ENCODE data around the gene KRTAP2-2.

The KRTAP2-2 gene

DNA sequence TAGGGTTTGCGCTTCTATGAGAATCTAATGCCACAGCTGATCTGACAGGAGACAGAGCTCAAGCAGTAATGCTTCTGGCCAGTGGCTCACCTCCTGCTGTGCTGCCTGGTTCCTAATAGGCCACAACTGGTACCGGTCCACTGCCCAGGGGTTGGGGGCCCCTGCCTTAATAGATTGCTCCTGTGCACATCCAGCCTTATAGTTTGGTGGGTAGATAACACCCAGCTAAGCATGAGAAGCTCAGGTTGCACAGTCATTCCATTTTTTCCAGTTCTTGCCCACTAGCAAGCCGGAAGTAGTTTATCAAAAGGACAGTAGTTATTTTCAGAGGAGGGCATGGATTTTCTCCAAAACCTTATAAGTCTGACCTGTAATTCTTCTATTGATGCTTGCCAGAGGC, 35.6 kb downstream of the KRTAP2-2 start:
- Histone ChIP-seq H3K27ac (no peak overlapping the region), H3K4me3 (ENCODE audit: low read depth, low read length) (no peak overlapping the region), H3K36me3 (no peaks in the 10 kb centered on the region), H3K9me3 (ENCODE audit: severe bottlenecking) (peaks cover 3% of the 10 kb centered on the region), H3K27me3 (ENCODE audit: insufficient read depth, low read depth, severe bottlenecking) (no peaks in the 10 kb centered on the region)
- TF ChIP-seq, protein P1, sequence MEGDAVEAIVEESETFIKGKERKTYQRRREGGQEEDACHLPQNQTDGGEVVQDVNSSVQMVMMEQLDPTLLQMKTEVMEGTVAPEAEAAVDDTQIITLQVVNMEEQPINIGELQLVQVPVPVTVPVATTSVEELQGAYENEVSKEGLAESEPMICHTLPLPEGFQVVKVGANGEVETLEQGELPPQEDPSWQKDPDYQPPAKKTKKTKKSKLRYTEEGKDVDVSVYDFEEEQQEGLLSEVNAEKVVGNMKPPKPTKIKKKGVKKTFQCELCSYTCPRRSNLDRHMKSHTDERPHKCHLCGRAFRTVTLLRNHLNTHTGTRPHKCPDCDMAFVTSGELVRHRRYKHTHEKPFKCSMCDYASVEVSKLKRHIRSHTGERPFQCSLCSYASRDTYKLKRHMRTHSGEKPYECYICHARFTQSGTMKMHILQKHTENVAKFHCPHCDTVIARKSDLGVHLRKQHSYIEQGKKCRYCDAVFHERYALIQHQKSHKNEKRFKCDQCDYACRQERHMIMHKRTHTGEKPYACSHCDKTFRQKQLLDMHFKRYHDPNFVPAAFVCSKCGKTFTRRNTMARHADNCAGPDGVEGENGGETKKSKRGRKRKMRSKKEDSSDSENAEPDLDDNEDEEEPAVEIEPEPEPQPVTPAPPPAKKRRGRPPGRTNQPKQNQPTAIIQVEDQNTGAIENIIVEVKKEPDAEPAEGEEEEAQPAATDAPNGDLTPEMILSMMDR (IDR thresholded peaks at IDR 0.05; ENCODE audit: low read depth, low read length): no peak
- no peak for DNase-seq

DNA sequence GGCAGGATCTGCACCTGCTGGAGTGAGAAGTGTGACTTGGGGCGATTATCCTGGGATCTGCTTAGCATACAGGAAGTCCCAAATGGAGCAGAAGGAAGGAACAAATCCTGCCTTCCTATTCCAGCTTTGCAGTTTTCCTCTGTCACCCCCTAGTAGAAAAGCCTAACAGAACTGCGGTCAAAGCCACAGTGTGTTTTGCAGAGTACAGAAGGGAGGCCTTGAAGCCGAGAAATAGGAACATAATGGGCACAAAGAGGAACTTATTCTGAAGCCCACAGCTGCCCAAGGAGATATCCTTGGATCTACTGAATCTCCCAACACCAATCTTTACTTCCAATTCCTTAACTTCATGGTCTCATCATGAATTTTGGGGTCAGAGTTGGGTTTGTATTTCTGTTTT, 36.5 kb downstream of the KRTAP2-2 start:
- H3K9me3 ChIP-seq (ENCODE audit: severe bottlenecking): peaks cover 3% of the 10 kb centered on the region
- H3K36me3 ChIP-seq: no peaks in the 10 kb centered on the region
- TF ChIP-seq, protein P1 (IDR thresholded peaks at IDR 0.05; ENCODE audit: low read depth, low read length): no peak

DNA sequence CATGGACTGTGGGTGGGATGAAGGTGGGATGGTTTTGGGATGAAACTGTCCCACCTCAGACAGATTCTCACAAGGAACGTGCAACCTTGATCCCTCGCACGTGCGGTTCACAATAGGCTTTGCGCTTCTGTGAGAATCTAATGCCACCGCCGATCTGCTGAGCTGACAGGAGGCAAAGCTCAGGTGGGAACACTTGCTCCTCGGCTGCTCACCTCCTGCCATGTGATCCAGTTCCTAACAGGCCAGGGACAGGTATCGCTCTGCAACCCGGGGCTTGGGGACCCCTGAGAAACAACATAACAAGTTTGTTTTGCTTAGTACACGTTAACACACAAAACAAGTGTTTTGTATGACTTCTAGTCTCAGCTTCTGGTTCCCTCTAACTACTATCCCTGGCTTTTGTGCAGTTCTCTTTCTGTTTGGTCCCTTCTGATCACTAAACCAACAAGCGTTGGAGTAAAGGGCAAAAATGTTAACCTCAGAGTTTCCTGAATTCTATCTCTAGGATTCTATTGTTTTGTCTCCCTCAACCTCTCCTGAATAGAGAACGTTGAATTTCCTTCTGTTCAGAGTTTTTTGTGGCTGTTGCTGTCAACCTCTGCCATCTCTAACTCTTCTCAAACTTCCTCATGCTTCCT, 38.3 kb downstream of the KRTAP2-2 start:
- peaks cover 3% of the 10 kb centered on the region for H3K9me3 ChIP-seq (ENCODE audit: severe bottlenecking)
- H3K27ac ChIP-seq: no peak overlapping the region
- no peaks in the 10 kb centered on the region for H3K36me3 ChIP-seq
- H3K27me3 ChIP-seq (ENCODE audit: insufficient read depth, low read depth, severe bottlenecking): no peaks in the 10 kb centered on the region
- no peak for DNase-seq
- no peak overlapping the region for H3K4me3 ChIP-seq (ENCODE audit: low read depth, low read length)
- TF ChIP-seq, protein P1 (IDR thresholded peaks at IDR 0.05; ENCODE audit: low read depth, low read length): no peak

More for the DNA sequence above, 36.5 kb downstream of the KRTAP2-2 start:
- no peak for DNase-seq
- Histone ChIP-seq H3K27me3 (ENCODE audit: insufficient read depth, low read depth, severe bottlenecking) (no peaks in the 10 kb centered on the region), H3K27ac (no peak overlapping the region), H3K4me3 (ENCODE audit: low read depth, low read length) (no peak overlapping the region)

DNA sequence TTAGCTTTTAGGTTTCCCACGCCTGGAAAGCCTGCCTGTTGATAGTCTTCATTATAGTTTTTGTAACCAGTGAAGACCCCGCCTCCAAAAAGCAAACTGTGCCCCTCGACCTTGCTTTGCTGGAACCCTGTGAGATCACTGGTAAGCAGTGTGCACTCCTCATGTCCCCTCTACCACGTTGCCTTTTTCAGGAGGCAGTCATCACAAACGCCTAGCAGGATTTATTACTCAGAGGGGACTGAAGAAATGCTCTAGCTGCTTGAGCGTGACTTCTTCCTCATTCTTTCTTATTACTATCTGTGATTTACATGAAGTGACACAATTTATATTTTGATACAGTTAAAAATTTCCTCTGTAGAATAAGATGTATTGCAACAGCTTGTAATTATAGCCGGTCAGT, 39.6 kb downstream of the KRTAP2-2 start:
- H3K9me3 ChIP-seq (ENCODE audit: severe bottlenecking): no peaks in the 10 kb centered on the region
- no peak overlapping the region for H3K27ac ChIP-seq
- DNase-seq: no peak
- H3K27me3 ChIP-seq (ENCODE audit: insufficient read depth, low read depth, severe bottlenecking): no peaks in the 10 kb centered on the region
- no peak overlapping the region for H3K4me3 ChIP-seq (ENCODE audit: low read depth, low read length)
- TF ChIP-seq, protein P1 (IDR thresholded peaks at IDR 0.05; ENCODE audit: low read depth, low read length): no peak
- no peaks in the 10 kb centered on the region for H3K36me3 ChIP-seq

DNA sequence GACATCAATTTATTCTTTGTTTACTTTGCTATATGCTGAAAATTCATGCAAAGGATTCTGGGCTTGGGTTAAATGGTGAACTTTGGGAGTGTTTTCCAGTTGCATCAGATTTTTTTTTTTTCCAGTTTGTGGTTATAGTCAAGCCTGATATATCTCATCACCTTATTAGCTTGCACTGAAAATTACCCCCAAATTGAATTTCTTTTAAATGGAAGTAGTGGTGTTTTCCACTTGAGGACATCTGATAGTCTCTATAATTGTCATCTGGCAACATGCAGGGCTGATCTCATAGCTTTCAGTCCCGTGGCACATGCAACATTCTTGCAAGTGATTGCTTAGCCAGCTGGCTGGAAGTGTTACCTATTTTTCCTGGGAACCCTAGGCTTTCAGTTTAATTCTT, 41.4 kb downstream of the KRTAP2-2 start:
- TF ChIP-seq, protein P1 (IDR thresholded peaks at IDR 0.05; ENCODE audit: low read depth, low read length): no peak

DNA sequence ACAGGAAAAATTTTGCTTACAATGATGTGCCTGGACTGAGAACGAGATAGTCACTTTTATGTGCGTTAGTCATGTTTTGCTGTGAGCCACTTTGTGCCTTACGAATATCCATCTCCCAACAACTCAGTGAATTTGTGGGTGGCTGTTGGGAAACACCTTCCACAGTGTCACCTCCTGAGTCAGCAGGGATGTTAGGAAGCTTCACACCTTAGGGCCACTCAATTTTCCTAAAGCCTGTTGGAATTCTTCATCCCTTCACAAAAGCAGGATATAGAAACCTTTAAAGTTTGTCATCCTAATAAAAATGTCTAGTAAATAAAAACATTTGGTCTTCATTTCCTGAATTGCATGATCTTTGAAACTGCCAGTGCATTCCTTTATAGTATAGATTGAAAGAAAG, 41.8 kb downstream of the KRTAP2-2 start:
- TF ChIP-seq, protein P1 (IDR thresholded peaks at IDR 0.05; ENCODE audit: low read depth, low read length): no peak
- peak overlapping the region; percentile 68 for H3K27ac ChIP-seq
- no peak for DNase-seq
- H3K4me3 ChIP-seq (ENCODE audit: low read depth, low read length): no peak overlapping the region
- no peaks in the 10 kb centered on the region for H3K36me3 ChIP-seq
- no peaks in the 10 kb centered on the region for H3K27me3 ChIP-seq (ENCODE audit: insufficient read depth, low read depth, severe bottlenecking)
- no peaks in the 10 kb centered on the region for H3K9me3 ChIP-seq (ENCODE audit: severe bottlenecking)

More for the DNA sequence above, 41.4 kb downstream of the KRTAP2-2 start:
- H3K9me3 ChIP-seq (ENCODE audit: severe bottlenecking): no peaks in the 10 kb centered on the region
- DNase-seq: peak; percentile 12
- H3K27me3 ChIP-seq (ENCODE audit: insufficient read depth, low read depth, severe bottlenecking): no peaks in the 10 kb centered on the region
- H3K36me3 ChIP-seq: no peaks in the 10 kb centered on the region
- peak overlapping the region; percentile 68; the same call in 1 of the 2 replicates for H3K27ac ChIP-seq
- no peak overlapping the region for H3K4me3 ChIP-seq (ENCODE audit: low read depth, low read length)
